HG02970 (cell line): ENCODE measurements around the gene CDK11B.

Experiments
- ATAC-seq: cut with Tn5 transposase; IDR thresholded peaks from one replicate; pipeline ENCODE4 v1.9.1; 2021; ENCODE audit warnings: mild to moderate bottlenecking, moderate library complexity, moderate number of reproducible peaks; ENCODE audit not compliant: unreplicated experiment, low FRiP score

The CDK11B gene

DNA sequence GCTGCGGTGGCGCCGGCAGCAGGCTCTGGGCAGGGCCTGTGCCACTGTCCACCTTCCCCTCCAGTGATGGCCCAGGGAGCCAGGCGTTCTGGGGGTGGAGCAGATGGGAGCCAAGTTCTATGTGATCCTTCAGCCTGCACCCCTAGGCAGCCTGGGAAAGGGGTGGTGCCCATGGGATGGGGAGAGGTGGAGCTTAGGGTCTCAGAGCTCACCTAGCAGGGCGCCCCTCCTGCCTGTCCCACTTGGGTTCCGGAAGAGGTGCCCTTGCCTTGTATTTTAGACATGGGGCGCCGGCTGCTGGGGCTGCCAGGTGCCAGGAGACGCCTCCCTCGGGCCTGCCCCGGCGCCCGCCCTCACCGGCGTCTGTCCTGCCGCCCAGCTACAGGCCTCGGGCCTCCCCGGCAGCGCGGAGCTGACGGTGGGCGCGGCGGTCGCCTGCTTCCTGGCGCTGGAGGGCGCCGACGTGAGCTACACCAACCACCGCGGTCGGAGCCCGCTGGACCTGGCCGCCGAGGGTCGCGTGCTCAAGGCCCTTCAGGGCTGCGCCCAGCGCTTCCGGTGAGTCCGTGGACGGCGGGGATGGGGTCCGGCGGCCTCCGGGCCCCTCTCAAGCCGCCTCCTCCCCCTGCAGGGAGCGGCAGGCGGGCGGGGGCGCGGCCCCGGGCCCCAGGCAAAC, 29.9 kb downstream of the CDK11B start:
- ATAC-seq = no peak

DNA sequence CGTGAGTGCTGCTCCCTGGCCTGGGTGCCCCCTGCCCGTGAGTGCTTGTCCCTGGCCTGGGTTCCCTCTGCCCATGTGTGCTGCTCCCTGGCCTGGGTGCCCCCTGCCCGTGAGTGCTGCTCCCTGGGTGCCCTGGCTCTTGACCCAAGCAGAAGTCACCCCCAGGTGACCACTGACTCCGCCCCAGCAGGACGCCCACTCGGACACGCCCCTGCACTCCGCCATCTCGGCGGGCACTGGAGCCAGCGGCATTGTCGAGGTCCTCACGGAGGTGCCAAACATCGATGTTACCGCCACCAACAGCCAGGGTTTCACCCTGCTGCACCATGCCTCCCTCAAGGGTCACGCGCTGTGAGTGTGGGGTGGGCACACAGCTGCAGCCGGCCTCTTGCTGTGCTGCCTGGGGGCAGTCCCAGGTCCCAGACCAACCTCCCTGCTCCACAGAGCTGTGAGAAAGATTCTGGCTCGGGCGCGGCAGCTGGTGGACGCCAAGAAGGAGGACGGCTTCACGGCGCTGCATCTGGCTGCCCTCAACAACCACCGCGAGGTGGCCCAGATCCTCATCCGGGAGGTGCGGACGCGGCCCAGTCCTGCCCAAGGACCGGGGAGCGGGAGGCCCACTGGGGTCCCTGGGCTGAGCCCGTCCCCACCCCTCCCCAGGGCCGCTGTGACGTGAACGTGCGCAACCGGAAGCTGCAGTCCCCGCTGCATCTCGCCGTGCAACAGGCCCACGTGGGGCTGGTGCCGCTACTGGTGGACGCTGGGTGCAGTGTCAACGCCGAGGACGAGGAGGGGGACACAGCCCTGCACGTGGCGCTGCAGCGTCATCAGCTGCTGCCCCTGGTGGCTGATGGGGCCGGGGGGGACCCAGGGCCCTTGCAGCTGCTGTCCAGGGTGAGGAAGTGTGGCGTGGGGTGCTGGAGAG, 30.7 kb downstream of the CDK11B start:
- ATAC-seq = no peak

DNA sequence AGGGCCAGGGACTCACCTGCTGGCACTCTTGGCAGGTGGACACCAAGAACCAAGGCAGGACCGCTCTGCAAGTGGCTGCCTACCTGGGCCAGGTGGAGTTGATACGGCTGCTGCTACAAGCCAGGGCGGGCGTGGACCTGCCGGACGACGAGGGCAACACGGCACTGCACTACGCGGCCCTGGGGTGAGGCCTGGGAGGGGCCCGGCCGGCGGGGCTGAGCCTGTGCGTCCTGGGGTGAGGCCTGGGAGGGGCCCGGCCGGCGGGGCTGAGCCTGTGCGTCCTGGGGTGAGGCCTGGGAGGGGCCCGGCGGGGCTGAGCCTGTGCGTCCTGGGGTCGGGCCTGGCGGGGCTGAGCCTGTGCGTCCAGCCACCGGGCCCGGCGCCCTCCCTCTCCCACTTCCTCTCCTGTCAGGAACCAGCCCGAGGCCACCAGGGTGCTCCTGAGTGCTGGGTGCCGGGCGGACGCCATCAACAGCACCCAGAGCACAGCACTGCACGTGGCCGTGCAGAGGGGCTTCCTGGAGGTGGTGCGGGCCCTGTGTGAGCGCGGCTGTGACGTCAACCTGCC, 31.5 kb downstream of the CDK11B start:
- ATAC-seq = no peak

DNA sequence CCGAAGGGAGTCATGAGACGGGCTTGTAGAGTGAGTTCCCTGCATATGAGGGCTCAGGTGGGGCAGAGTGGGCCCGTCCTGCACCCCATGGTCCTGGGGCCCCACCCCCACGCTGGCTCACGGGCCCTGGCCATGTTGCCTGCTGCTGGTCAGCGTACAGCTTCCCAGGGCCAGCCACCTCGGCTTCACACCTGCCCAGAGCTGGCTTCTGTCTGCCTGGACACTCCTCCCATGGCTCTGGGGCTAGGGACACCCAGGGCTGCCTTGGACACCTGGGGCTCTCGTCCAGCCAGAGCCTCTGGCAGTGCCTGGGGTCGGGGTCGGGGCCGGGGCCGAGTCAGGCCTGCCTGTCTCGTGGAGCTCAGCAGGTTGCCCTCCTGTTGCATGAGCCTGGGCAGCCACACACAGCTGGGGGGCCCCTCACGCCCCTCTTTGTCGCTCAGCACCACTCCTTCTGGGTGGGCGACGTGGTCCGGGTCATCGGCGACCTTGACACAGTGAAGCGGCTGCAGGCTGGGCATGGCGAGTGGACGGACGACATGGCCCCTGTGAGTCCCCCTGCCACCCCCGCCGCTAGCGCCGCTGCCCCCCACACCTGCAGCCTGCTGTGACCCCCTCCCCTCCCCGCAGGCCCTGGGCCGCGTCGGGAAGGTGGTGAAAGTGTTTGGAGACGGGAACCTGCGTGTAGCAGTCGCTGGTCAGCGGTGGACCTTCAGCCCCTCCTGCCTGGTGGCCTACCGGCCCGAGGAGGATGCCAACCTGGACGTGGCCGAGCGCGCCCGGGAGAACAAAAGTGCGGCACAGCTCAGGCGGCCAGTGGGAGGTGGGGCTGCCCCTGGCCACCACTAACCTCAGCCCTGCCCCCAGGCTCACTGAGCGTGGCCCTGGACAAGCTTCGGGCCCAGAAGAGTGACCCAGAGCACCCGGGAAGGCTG, 32.3 kb downstream of the CDK11B start:
- ATAC-seq = no peak

DNA sequence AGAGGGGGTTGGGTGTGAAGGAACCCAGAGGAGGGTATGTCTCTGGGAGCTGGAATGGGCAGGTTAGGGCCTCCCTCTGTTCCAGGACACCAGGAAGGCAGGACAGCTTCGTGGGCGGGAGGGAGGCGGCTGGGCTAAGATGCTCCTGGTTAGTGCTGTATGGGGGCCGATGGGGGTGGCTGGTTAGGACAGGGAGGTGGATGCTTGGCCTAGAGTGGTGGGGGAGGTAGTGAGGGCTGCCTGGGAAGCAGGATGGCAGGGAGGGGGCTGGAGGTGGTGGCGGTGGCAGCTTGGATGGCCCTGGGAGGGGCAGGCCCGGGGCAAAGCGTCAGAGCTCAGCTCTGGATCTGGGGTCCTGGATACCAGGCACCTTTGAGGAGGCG, 33.0 kb downstream of the CDK11B start:
- no peak for ATAC-seq

DNA sequence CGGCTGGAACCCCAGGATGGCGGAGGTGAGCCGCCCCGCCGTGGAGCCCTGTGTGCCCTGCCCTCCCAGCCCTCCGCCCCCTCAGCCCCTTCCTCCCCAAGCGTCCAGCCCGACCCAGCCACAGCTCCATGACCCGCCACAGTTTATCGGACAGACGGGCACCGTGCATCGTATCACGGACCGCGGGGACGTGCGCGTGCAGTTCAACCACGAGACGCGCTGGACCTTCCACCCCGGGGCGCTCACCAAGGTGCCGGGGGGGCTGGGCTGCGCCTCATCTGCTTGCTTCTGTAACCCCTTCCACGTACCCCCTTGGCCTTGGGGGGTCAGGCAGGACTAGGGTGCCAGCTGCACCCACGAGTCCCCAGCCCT, 33.4 kb downstream of the CDK11B start:
- no peak for ATAC-seq

DNA sequence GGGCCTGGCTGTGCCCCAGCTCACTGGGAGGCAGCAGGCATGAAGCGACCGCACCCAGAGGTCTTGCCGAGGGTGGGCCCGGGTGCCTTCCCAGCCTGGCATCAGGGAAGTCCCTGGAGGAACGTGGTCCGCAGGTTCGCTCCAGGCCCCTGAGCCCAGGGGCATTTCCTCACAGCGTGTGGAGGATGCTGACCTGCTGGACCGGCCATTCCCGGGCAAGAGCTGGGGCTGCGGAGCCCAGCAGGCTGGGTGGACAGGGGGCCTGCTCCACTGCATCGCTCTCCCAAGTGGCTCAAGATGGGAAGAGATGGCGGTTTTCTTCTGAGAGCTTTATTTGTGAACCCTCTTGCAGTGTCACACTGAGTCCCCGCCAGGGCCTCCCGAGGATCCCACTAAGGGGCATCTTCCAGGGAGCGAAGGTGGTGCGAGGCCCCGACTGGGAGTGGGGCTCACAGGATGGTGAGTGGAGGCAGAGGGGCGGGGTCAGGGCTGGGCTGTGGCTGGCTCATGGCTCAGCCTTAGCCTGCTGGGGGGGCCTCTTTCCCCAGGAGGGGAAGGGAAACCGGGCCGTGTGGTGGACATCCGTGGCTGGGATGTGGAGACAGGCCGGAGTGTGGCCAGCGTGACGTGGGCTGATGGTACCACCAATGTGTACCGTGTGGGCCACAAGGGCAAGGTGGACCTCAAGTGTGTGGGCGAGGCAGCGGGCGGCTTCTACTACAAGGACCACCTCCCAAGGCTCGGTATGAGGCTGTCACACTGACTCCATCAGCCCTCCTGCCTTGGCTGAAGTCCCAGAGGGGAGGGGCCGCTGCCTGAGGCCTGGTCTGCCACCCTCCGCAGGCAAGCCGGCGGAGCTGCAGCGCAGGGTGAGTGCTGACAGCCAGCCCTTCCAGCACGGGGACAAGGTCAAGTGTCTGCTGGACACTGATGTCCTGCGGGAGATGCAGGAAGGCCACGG, 34.1 kb downstream of the CDK11B start:
- no peak for ATAC-seq

DNA sequence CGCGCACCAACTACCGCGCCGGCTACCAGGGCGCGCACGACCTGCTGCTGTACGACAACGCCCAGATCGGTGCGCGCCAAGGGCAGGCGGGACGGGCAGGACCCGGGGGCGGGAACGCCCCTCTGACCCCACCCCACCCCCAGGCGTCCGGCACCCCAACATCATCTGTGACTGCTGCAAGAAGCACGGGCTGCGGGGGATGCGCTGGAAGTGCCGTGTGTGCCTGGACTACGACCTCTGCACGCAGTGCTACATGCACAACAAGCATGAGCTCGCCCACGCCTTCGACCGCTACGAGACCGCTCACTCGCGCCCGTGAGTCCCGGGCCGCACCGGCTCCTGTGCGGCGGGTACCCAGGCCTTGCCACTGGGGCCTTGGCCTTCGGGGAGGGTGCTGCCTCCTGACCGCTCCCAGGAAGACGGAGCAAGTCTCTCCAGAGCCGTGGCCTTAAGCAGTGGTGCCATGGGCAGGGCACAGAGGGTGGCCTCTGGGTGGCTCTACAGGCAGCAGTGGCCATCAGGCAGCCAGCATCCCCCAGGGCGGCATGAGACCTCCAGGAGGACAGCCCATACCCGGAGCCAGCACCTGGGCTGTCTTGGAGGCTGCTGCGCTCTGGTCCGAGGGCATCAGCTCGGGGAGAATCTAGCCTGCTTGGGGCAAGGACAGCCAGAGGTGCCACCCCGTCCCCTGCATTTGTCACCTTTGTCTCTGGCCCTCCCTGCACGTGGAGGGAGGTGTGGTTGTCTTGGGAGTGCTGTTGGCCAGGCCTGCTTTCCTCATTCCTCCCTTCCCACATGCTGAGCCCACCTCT, 35.0 kb downstream of the CDK11B start:
- ATAC-seq = no peak

DNA sequence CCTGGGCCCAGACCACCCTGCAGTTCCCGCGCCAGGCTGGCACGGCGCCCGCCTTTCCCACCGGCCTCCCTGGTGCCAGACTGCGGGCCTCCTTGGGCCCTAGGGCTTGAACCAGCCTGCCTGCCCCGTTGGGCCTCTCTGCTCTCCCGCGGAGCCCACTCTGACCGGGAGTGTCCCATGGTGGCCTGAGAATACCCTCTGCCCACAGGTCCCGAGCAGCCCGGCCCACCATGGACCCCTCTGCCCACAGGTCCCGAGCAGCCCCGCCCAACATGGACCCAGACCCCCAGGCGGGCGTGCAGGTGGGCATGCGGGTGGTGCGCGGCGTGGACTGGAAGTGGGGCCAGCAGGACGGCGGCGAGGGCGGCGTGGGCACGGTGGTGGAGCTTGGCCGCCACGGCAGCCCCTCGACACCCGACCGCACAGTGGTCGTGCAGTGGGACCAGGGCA, 35.6 kb downstream of the CDK11B start:
- ATAC-seq = no peak

DNA sequence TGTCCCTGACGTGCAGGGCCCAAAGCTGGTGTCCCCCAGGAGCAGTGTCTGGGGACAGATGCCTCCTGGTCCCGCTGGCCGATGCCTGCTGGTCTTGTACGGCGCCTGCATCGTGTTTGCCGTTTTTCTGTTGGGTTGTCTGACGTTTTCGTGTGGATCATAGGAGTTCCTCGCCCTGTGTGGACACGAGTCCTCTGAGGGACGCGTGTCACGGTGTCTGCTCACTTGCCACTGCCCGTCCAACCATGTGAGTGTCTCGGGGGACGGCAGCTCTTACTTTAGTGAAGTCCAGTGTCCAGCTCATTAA, 36.1 kb downstream of the CDK11B start:
- no peak for ATAC-seq

DNA sequence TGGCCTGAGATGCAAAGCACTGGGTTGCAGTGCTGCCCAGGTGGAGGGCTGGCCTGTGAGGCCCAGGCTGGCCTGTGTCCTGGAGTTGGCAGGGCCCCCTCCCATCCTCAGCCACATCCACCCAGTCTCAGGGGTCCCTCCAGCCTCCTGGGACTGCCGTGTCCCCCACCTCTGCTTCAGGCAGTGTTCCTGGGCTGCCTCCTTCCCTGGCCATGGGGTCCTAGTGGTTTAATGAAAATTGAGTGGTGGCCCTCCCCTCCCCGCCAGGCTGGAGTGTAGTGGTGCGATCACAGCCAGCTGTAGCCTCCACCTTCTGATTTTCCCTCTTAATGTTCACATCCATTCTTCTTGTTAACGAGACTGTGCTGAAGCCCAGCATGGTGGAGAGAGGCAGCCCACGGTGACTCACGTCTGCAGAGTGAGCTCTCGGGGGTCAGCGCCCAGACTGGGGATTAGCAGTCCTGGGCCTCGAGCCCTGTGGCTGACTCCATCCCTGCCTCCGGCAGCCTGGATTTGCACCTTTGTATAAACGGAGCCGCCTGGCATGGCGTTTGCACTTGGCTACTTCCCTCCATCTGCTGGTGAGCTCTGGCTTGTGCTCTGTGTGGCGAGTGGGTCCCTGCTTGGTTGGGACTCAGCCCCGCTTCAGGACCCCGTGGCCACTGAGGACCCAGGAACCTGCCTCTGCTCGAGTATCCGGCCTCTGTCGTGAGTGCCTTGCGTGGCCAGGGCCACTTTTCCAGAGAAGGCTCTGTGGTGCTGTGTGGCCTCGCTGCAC, 36.6 kb downstream of the CDK11B start:
- ATAC-seq = no peak

DNA sequence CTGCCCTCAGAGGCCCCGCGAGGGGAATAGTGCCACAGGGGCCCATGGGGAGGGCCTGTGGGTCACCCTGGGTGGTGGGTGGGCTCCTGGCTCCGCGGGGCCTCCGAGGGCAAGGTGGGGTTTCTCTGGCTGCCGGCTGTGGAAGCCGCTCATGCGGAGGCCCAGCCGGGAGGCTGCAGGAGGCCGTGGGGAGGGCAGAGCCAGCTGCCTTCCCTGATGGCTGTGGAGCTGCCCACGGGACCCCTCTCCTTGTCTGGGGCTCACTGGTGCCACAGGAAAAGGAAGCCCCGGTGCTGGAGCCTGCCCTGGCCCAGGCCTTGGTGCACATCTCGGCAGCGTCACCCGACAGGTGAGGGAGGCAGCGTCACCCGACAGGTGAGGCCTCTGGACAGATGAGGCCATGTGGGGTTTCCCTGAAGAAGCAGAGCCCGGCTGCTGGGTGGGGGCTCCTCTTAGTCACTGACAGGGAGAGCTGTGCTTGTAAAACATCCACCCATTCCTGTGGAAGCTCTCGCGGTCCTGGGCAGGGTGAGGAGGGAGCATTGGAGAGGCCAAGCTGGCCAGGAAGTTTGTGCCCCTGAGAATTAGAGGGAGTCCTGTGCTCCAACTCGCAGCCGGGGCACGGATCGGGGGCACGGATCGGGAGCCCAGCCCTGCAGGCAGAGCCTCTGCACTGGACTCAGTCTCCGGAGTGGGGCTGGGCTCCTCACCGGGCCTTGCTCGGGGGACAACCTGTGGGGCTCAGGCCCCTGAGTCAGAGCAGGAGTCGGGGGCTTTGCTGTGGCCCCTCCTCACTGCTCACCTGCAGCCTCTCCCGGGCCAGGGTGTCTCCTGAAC, 37.4 kb downstream of the CDK11B start:
- ATAC-seq = no peak

DNA sequence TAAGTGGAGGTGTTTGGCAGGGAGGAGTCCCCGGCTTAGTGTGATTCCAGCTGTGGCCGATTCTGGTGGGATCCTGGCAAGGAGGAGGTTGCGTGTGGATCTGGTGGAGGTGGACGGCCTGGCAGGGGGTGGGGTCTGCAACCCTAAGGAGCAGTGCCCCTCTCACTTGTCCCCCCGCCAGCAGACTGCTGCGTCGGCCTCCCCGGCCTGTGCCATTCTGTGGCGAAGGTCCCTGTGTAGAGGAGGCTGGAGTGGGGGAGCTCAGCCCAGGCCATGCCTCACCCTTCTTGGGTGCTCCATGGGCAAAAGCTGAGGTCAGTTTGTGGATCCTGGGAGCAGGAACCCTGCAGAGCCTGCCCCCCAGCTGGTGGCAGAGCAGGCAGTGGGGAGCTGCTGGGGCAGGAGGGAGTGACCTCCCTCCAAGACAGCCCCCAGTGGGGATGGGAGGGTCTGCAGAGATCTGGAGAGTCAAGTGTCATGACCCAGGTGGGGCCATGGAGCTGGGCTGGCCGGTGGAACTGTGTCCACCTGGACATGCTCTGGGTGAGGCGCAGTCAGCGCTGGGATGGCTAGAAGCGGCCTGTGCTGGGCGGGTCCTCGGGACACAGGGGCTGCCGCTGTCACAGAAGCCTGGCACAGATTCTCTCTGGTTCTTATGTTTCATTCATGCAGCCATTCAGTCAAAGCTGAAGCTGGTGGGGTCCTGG, 38.2 kb downstream of the CDK11B start:
- no peak for ATAC-seq

DNA sequence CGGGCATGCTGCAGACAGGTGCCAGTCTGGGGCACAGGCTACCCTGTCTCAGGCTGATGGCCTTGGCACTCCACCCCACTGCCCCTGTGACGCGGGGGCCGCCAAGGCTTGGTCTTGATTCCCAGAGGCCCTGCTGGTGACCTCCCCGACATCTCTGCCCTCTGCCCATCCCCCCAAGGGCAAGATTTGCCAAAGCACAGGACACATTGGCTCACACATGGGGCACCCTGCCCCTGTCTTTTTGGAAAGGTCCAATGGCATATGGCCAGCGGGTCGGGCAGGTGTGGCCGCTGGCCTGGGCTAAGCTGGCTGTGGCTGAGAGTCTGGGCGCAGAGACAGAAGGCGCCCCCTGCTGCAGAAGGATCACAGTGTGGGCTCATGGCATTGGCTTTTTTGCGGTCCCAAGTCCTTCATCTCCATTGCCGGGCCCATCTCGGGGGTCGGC, 38.9 kb downstream of the CDK11B start:
- ATAC-seq = no peak

DNA sequence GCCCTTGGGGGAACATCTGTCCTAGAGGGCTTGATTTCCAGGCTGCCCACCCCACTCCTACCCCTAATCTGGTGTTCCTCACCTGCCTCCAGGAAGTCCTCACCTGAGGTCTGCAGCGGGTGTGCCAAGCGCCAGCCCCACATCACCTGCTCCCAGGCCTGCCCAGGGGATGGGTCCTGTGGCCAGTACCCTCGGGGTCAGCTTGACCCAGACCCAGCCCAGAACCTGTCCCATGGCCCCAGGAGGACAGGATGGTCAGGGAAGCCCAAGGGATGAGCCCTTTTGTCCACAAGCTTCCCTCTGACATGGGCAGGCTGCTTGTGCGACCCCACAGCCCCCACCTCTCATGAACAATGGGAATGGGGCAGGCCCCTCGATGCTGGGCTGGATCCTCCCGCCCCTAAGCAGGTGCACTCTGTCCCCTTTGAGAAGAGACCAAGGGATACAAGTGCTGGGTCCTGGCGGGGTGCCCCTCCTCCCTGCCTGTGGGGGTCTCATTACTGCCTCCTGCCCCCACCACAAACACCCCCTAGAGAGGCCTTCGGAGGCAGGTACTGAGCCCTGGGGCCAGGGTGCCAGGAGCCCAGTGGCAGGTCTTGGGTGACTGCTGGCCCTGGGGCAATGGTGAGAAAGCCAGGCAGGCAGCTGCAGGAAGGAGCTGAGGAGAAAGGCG, 40.3 kb downstream of the CDK11B start:
- no peak for ATAC-seq

DNA sequence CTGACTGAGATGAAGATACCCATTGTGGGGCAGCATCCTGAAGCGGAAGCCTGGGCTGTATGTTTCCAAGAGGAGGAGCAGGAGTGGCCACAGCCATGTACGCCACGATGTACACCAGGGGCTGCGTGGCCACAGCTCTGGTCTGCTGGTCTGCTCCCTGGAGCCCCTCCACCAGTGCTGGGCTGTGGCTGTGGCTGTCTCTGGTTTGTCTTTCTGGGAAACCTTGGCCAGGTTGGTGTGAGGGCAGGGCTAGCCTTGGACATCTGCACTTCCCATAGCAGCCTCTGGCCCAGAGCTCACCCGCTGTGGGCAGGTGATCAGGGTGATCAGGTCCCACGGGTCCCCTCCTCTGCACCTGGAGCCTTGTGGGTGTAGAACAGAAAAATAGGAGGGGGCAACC, 40.9 kb downstream of the CDK11B start:
- ATAC-seq = no peak
